GM18517 (cell line): ENCODE data around the gene ZFAND3.
"Not testable (repeated sequence)": the region's sequence is repeated elsewhere in the genome, so short reads cannot be mapped to it uniquely, and the experiment has no call there.

Experiments
- ATAC-seq: cut with Tn5 transposase; IDR thresholded peaks from one replicate; pipeline ENCODE4 v1.9.1; 2021; ENCODE audit warnings: mild to moderate bottlenecking, moderate library complexity; ENCODE audit not compliant: unreplicated experiment

ZFAND3 gene

GRCh38 chr6:37891072-37891471 lies 71.5 kb downstream of the ZFAND3 start:
- ATAC-seq, result no peak

DNA sequence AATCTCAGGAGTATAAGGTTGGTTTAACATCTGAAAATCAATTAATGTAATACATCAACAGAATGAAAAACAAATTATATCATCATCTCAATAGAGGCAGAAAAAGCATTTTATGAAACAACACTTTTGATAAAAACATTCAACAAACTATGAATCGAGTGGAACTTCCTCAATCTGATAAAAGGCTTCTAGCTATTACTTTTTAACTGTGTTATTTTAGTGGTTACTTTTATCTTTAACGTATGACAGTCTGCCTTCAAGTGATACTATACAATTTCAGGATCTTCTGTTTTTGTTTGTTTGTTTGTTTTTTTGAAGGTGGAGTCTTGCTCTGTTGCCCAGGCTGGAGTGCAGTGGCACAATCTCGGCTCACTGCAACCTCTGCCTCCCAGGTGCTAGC lies 73.7 kb downstream of the ZFAND3 start:
- ATAC-seq, result no peak

DNA sequence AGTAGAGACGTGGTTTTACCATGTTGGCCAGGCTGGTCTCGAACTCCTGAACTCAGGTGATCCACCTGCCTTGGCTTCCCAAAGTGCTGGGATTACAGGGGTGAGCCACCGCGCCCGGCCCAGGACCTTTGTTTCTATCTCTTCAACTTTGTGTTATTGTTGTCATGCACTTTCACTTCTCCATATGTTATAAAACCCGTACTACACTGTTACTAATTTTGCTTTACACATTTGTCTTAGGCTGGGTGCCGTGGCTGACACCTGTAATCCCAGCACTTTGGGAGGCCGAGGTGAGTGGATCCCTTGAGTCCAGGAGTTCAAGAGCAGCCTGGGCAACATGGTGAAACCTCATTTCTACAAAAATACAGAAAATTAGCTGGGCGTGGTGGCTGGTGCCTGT lies 74.2 kb downstream of the ZFAND3 start:
- ATAC-seq, result not testable (repeated sequence)

- ATAC-seq, result no peak
These were observed 75.1 kb downstream of the ZFAND3 start for GRCh38 chr6:37894585-37894984.

DNA sequence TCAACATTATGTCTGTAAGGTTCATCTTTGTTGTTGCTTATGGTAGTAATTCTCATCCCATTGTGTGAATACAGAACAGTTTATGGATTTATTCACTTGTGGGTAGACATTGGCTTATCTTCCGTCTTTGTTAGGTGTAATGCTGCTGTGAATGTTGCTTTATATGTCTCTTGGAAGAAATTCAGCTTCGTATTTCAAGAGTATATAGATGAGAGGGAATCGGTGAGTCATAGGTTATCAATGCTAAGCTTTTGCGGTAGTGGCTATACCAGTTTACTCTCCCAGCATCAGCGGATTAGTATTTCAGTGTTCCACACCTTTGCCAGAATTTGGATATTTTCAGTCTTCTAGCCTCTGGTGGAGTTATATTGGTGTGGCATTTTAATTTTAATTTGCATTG lies 77.8 kb downstream of the ZFAND3 start:
- no peak for ATAC-seq

- no peak for ATAC-seq
These were observed 78.4 kb downstream of the ZFAND3 start for GRCh38 chr6:37897818-37898515.

DNA sequence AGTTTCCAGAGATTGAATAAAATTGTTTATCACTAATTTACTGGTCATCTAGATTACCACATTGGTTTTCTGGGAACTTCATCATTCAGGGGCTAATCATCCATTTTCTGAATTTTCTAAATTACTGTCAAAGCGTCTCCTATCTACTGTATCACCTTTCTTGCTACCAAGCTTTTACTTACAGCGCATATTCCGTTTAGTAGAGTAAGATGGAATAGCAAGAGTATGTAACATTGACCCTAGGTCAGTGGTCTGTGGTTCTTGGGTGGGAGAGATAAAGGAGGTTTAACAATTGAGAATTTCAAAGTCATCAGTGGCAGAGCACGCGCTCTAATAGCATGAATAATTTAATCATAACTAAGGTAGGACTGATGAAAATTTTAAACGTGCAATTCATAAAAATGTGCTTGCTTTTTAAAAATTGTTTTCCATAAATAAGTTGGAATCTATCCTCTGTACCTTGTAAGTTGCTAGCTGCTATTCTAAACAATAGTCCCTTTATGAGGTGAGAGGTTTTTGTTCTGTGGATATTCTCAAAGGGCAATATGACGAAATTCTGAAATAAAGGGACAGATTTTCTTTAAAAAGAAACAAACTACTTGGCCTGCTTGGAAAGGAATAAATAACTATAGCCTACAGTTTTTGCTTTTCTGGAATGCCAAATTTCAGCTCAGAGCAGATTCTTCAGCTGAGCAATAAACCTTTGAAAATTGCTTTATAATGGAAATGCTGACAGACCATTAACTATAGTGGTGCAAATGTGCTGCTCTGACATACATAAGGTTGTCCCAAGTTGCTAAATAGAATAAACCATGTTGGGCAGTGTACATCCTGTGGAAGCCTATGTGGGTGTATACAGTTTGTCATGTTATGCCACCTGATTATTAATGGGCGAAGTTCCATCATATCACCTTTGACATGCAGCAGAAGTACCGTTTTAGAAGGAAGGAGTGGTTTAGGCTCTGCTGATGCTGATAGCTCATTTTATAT lies 84.1 kb downstream of the ZFAND3 start:
- no peak for ATAC-seq

GRCh38 chr6:37904590-37904989 lies 85.1 kb downstream of the ZFAND3 start:
- ATAC-seq, result no peak

DNA sequence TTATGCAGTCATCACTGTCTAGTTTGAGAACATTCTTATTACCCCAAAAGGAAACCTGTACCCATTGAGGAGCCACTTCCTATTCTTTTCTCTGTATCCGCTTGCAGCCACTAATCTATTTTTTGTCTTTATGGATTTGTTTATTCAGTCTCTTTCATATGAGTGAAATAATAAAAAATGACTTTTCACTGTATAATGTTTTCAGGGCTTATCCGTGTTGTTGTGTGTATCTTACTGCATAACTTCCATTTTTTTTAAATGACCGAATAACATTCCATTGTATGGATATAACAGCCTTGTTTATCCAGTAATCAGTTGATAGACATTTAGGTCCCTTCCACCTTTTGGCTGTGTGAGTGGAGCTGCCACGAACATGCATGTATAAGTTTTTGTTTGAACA lies 86.6 kb downstream of the ZFAND3 start:
- no peak for ATAC-seq

DNA sequence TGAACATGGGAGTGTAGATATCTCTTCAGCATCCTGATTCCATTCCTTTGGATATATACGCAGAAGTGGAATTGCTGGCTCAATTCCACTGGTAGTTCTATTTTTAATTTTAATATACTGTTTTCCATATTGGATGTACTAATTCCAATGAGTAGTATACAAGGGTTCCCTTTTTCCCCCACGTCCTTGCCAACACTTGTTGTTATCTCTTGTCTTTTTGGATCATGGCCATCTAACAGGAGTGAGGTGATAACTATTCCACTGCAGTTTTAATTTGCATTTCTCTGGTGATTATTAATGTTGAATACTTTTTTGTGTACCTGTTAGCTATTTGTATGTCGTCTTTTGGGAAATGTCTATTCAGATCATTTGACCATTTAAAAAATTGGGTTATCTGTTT lies 91.5 kb downstream of the ZFAND3 start:
- ATAC-seq, result no peak

DNA sequence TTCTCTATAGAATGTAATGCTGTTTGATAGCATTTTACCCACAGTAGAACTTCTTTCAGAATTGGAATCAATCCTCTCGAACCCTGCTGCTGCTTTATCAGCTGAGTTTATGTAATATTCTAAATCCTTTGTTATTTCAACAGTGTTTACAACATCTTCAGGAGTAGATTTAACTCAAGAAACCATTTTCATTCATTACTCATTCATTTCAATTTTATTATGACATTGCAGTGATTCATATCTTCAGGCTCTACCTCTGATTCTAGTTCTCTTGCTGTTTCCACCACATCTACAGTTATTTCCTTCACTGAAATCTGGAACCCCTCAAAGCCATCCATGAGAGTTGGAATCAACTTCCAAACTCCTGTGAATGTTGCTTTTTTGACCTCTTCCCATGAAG lies 93.7 kb downstream of the ZFAND3 start:
- no peak for ATAC-seq

- no peak for ATAC-seq
These were observed 95.9 kb downstream of the ZFAND3 start for GRCh38 chr6:37915463-37915862.

DNA sequence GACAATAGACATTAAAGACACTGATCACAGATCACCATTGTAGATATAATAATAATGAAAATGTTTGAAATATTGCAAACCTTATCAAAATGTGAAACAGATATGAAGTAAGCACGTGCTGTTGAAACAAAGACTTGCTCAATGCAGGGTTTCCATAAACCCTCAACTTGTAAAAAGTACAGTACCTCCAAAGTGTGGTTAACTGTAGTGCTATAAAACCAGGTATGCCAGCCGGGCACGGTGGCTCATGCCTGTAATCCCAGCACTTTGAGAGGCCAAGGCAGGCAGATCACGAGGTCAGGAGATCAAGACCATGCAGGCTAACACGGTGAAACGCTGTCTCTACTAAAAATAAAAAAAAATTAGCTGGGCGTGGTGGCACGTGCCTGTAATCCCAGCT lies 96.6 kb downstream of the ZFAND3 start:
- no peak for ATAC-seq

- no peak for ATAC-seq
These were observed 97.1 kb downstream of the ZFAND3 start for GRCh38 chr6:37916675-37917074.

DNA sequence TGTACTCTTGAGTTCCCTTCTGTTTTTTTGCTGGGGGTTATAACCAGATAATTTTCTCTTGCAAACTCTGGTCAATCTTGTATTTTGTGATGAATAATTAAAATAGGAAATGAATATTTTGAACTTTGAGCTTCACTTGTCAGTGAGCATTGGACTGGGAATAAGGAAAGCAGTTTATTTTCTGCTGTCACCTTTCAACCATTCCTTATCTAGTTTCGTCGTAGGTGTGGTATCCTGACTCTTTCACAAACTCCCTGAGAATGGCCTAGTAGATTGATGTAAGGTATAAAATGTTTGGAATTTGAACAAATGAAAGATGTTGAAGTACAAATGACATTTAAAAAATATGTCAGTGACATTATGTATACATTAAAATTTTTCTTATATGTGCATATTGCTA lies 98.0 kb downstream of the ZFAND3 start:
- no peak for ATAC-seq

DNA sequence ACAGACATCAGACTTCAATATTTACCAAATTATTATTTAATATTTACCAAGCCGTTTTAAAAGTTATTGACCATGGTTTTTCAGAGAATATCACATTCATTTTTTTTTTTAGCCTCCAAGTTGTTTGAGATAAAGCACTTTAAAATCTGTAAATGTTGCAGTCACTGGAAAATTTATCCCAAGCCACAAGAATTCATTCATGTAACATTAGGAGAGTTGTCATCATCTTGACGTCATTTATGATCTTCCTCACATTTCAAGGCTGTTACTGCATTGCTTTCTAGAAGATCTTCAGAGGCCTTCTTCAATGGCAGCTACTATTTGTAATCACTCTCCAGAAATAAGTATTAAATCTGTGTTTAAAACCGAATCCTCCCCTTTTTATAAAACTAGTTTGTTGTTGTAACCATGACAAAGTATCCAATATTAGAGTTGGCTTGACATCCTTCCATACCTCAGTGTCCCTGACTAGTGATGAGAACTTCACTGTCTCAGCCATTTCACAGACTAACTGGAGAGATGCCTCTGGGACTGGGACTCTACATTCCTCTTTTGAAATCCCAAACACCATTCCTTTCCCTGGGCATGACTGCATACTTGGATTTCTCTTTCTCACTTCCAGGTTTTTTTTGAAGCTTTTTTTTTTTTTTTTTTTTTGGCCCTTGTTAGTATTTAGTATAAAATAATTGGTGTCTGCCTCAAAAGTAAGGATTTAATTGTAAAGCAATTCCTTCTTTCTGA lies 100.1 kb downstream of the ZFAND3 start:
- no peak for ATAC-seq

- ATAC-seq, result no peak
These were observed 101.1 kb downstream of the ZFAND3 start for GRCh38 chr6:37920667-37921066.

DNA sequence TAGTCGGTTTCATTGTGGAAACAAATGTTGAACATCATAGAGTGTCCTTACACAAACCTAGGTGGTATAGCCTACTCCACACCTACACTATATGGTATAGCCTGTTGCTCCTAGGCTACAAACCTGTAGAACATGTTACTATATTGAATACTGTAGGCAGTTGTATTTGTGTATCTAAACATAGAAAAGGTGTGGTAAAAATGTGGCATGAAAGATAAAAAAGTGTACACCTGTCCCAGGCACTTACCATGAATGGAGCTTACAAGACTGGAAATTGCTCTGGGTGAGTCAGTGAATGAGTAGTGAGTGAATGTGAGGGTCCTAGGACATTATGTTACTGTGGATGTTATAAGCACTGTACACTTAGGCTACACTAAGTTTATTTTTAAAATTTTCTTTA lies 103.0 kb downstream of the ZFAND3 start:
- ATAC-seq, result no peak

GRCh38 chr6:37923514-37923913 lies 104.0 kb downstream of the ZFAND3 start:
- no peak for ATAC-seq

- no peak for ATAC-seq
These were observed 107.1 kb downstream of the ZFAND3 start for GRCh38 chr6:37926661-37927060.

DNA sequence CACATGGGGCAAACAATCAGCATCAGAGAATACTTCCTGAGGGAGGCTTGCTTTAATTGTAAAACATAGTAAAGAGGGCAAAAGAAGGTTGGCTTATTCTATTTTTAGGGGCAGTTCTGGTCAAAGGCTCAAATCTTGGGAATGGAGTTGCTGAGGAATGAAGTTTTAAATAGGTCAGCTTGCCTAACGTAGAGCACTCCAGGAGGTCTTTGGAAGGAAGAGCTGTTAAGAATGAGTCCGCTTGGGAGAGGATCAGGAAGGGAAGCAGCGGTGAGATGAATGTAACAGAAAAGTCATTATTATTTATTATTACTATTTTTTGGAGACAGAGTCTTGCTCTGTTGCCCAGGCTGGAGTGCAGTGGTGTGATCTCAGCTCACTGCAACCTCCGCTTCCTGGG lies 108.7 kb downstream of the ZFAND3 start:
- ATAC-seq, result no peak
